ENCODE measurements around the gene UBE2J1. TPM values are rescaled to one million over a fixed set of nuclear protein-coding genes. Genes with fewer than 3 reads are reported as not detected.

The UBE2J1 gene
- total and polyA plus RNA-seq, 10 donors, result 48.3 to 115 (median 71.7) TPM

GRCh38 chr6:89281779-89282246 lies 70.7 kb downstream of the UBE2J1 start:
- Histone ChIP-seq H3K4me3 (no peak overlapping the region), H3K9me3 (no peaks in the 10 kb centered on the region), H3K27ac (no peak overlapping the region), H3K36me3 (no peaks in the 10 kb centered on the region), H3K27me3 (replicated peaks in 1 of 7) (no peaks in the 10 kb centered on the region), H3K4me1 (no peaks in the 10 kb centered on the region)
- TF ChIP-seq CTCF (IDR thresholded peaks at IDR 0.05 in 8 of 11, conservative IDR thresholded peaks at IDR 0.05 in 3 of 11) (peak; percentile 16 to 69 (median 42)), POLR2A (IDR thresholded peaks at IDR 0.05) (no peak), POLR2AphosphoS5 (IDR thresholded peaks at IDR 0.05) (no peak)
- intact Hi-C loops (cut with DNase I; ENCODE audit: low total_unique reads), result no loop called here
- no peak for DNase-seq
- 52 to 80% (median 65%) methylated on average over 9 to 10 of the region's 10 CpGs for WGBS, 5 donors

DNA sequence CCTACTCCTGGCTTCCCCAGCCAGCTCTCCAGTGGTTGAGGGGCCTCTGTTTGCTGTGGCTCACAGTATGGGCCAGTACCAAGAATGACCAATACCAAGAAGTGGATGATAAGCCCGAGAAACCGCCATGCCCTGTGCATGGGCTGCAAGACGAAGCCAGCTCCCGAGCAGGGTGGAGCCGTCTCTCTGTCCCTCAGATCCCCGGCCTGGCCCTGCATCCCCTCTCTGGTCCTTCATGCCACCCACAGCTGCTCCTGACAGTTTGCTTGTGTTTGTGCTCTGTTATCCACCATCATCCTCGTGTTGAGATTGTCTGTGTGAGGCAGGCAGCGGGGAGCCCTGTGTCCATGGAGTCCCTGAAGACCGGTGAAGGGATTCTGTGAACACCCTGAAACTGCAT lies 73.6 kb downstream of the UBE2J1 start:
- 85 to 96% (median 92%) methylated on average over 9 of the region's 9 CpGs for WGBS, 5 donors
- H3K27me3 ChIP-seq (replicated peaks in 1 of 7), result no peaks in the 10 kb centered on the region
- no peak overlapping the region for H3K27ac ChIP-seq
- no peaks in the 10 kb centered on the region for H3K4me1 ChIP-seq
- H3K9me3 ChIP-seq, result no peaks in the 10 kb centered on the region
- TF ChIP-seq POLR2AphosphoS5 (IDR thresholded peaks at IDR 0.05) (no peak), POLR2A (IDR thresholded peaks at IDR 0.05) (no peak), CTCF (IDR thresholded peaks at IDR 0.05 in 8 of 11, conservative IDR thresholded peaks at IDR 0.05 in 3 of 11) (no peak)
- H3K4me3 ChIP-seq, result no peak overlapping the region
- no peaks in the 10 kb centered on the region for H3K36me3 ChIP-seq
- intact Hi-C loops (cut with DNase I; ENCODE audit: low total_unique reads), result no loop called here
- no peak for DNase-seq

Other genes starting within 250 kb of the UBE2J1 start
- under 1 TPM in 3 of 7 donors, not detected in 4; 0.09 to 0.40 (median 0.12) TPM for gene SRSF12, start 234.7 kb downstream of the UBE2J1 start, total RNA-seq
- under 1 TPM; 0.10 to 0.33 (median 0.11) TPM for gene SRSF12, start 234.7 kb downstream of the UBE2J1 start, polyA plus RNA-seq
- gene PM20D2, start 206.7 kb downstream of the UBE2J1 start, total RNA-seq, result 10 to 100 TPM in 2 of 7 donors, 1 to 10 TPM in 5; 5.8 to 14.6 (median 8.3) TPM
- gene PM20D2, start 206.7 kb downstream of the UBE2J1 start, polyA plus RNA-seq, result 1 to 10 TPM; 5.6 TPM
- not detected for gene GABRR1, start 135.4 kb downstream of the UBE2J1 start, total RNA-seq
- not detected for gene GABRR1, start 135.4 kb downstream of the UBE2J1 start, polyA plus RNA-seq
- gene GABRR2, start 37.4 kb downstream of the UBE2J1 start, total RNA-seq, result 10 to 100 TPM in 1 of 7 donors, 1 to 10 TPM in 6; 1.7 to 13.0 (median 4.9) TPM
- under 1 TPM; 0.32 to 0.48 (median 0.33) TPM for gene GABRR2, start 37.4 kb downstream of the UBE2J1 start, polyA plus RNA-seq
- gene RRAGD, start 59.6 kb upstream of the UBE2J1 start, total RNA-seq, result 10 to 100 TPM; 11.0 to 26.5 (median 18.5) TPM
- 1 to 10 TPM; 3.1 to 7.9 (median 4.6) TPM for gene RRAGD, start 59.6 kb upstream of the UBE2J1 start, polyA plus RNA-seq
- gene ANKRD6, start 80.4 kb upstream of the UBE2J1 start, total RNA-seq, result 10 to 100 TPM in 4 of 7 donors, 1 to 10 TPM in 3; 6.0 to 18.4 (median 10.1) TPM
- 1 to 10 TPM; 2.2 to 4.7 (median 2.7) TPM for gene ANKRD6, start 80.4 kb upstream of the UBE2J1 start, polyA plus RNA-seq

All from spleen (tissue), 11 donors.